H9 (cell line): ENCODE data around the gene MRPL27. TPM values are rescaled to one million over a fixed set of nuclear protein-coding genes. Genes with fewer than 3 reads are reported as not detected.

ENCODE experiments used
- DNase-seq: peaks from one replicate; pipeline ENCODE4 v3.0.0-alpha.2; 2017
- H2AFZ ChIP-seq: one replicate; pipeline ENCODE4 v1.6.1; 2013; ENCODE audit warnings: mild to moderate bottlenecking, low read length, control low read depth, moderate library complexity
- H2AK5ac ChIP-seq: 2 replicates; pipeline ENCODE4 v1.6.1; 2013; ENCODE audit warnings: low read length, control low read depth, mixed read lengths; ENCODE audit not compliant: insufficient read length
- H2BK120ac ChIP-seq: one replicate; pipeline ENCODE4 v1.6.1; 2013; ENCODE audit warnings: low read depth, mild to moderate bottlenecking, low read length, control low read depth, inconsistent platforms; ENCODE audit not compliant: poor library complexity, severe bottlenecking
- H2BK12ac ChIP-seq: 2 replicates; pipeline ENCODE4 v1.6.1; 2013; ENCODE audit warnings: low read length, control low read depth, mixed read lengths, low read depth; ENCODE audit not compliant: insufficient read length
- H2BK15ac ChIP-seq: 2 replicates; pipeline ENCODE4 v1.6.1; 2013; ENCODE audit warnings: low read depth, low read length, control low read depth
- H2BK20ac ChIP-seq: one replicate; pipeline ENCODE4 v1.6.1; 2013; ENCODE audit warnings: low read depth, mild to moderate bottlenecking, low read length, control low read depth, inconsistent platforms; ENCODE audit not compliant: poor library complexity, severe bottlenecking
- H2BK5ac ChIP-seq: 2 replicates; pipeline ENCODE4 v1.6.1; 2013; ENCODE audit warnings: low read length, control low read depth, mixed read lengths; ENCODE audit not compliant: insufficient read length
- H3K14ac ChIP-seq: 2 replicates; pipeline ENCODE4 v1.6.1; 2013; ENCODE audit warnings: low read length, control low read depth; ENCODE audit not compliant: insufficient read depth
- H3K18ac ChIP-seq: 2 replicates; pipeline ENCODE4 v1.6.1; 2013; ENCODE audit warnings: low read depth, mild to moderate bottlenecking, mixed read lengths, low read length, control low read depth; ENCODE audit not compliant: insufficient read length
- H3K23ac ChIP-seq: 2 replicates; pipeline ENCODE4 v1.6.1; 2013; ENCODE audit warnings: low read length, control low read depth, mixed read lengths, low read depth; ENCODE audit not compliant: insufficient read length
- H3K23me2 ChIP-seq: 2 replicates; pipeline ENCODE4 v1.6.1; 2013; ENCODE audit warnings: low read depth, mild to moderate bottlenecking, mixed read lengths, low read length, control low read depth; ENCODE audit not compliant: insufficient read length, poor library complexity, severe bottlenecking
- H3K27ac ChIP-seq: 2 replicates; pipeline ENCODE4 v1.5.1; 2013; ENCODE audit warnings: low read length, control low read depth, mixed read lengths, low read depth; ENCODE audit not compliant: insufficient read length
- H3K27me3 ChIP-seq: 2 replicates; pipeline ENCODE4 v1.6.1; 2013; ENCODE audit warnings: low read length, control low read depth, inconsistent platforms; ENCODE audit not compliant: insufficient read depth
- H3K4ac ChIP-seq: 2 replicates; pipeline ENCODE4 v1.6.1; 2013; ENCODE audit warnings: low read depth, mild to moderate bottlenecking, control low read depth, inconsistent platforms, low read length, moderate library complexity
- H3K4me1 ChIP-seq: 2 replicates; pipeline ENCODE4 v1.6.1; 2013; ENCODE audit warnings: low read length, control low read depth, inconsistent platforms; ENCODE audit not compliant: insufficient read depth
- H3K4me2 ChIP-seq: 2 replicates; pipeline ENCODE4 v1.6.1; 2013; ENCODE audit warnings: low read length, control low read depth, mixed read lengths; ENCODE audit not compliant: insufficient read length, insufficient read depth
- H3K56ac ChIP-seq: 2 replicates; pipeline ENCODE4 v1.6.1; 2013; ENCODE audit warnings: low read depth, mild to moderate bottlenecking, mixed read lengths, low read length, control low read depth; ENCODE audit not compliant: insufficient read length
- H3K79me1 ChIP-seq: 2 replicates; pipeline ENCODE4 v1.6.1; 2013; ENCODE audit warnings: low read depth, mild to moderate bottlenecking, moderate library complexity, low read length, control low read depth, inconsistent platforms; ENCODE audit not compliant: insufficient read depth, poor library complexity, severe bottlenecking
- H3K79me2 ChIP-seq: 2 replicates; pipeline ENCODE4 v1.6.1; 2013; ENCODE audit warnings: low read length, control low read depth, inconsistent platforms; ENCODE audit not compliant: insufficient read depth
- H3K9ac ChIP-seq: 2 replicates; pipeline ENCODE4 v1.6.1; 2013; ENCODE audit warnings: low read length, control low read depth, mixed read lengths; ENCODE audit not compliant: insufficient read length; ENCODE audit errors: extremely low read depth
- H3K9me3 ChIP-seq: one replicate; pipeline ENCODE4 v1.6.1; 2013; ENCODE audit warnings: low read depth, low read length, inconsistent platforms; ENCODE audit not compliant: control insufficient read depth
- H3T11ph ChIP-seq: one replicate; pipeline ENCODE4 v1.6.1; 2013; ENCODE audit warnings: mild to moderate bottlenecking, low read length, control low read depth, inconsistent platforms
- H4K20me1 ChIP-seq: one replicate; pipeline ENCODE4 v1.6.1; 2013; ENCODE audit not compliant: control insufficient read depth, insufficient read length, insufficient read depth
- H4K5ac ChIP-seq: 2 replicates; pipeline ENCODE4 v1.6.1; 2013; ENCODE audit warnings: low read depth, mild to moderate bottlenecking, mixed read lengths, low read length, control low read depth; ENCODE audit not compliant: insufficient read length
- H4K8ac ChIP-seq: replicated peaks from 2 replicates; pipeline ENCODE4 v1.6.1; 2013; ENCODE audit warnings: low read length, control low read depth, mixed read lengths, low read depth; ENCODE audit not compliant: insufficient read length
- H4K91ac ChIP-seq: 2 replicates; pipeline ENCODE4 v1.6.1; 2013; ENCODE audit warnings: low read depth, mild to moderate bottlenecking, moderate library complexity, mixed read lengths, low read length, control low read depth; ENCODE audit not compliant: insufficient read length
- H3K27ac Mint-ChIP-seq, 3 experiments: 2 replicates in 2 of 3; 3 replicates in 1 of 3; pipeline ENCODE4 v1.8.0; 2020 to 2021; ENCODE audit warnings: mixed read lengths in 3 of 3, mild to moderate bottlenecking in 1 of 3, moderate library complexity in 1 of 3
- H3K27me3 Mint-ChIP-seq: 2 replicates; pipeline ENCODE4 v1.8.0; 2021; ENCODE audit warnings: low read depth, mild to moderate bottlenecking, moderate library complexity, mixed read lengths
- H3K36me3 Mint-ChIP-seq, 3 experiments: 2 replicates in 2 of 3; 3 replicates in 1 of 3; pipeline ENCODE4 v1.8.0; 2020 to 2021; ENCODE audit warnings: low read depth in 3 of 3, mixed read lengths in 3 of 3; ENCODE audit not compliant: insufficient read depth in 1 of 3
- H3K4me1 Mint-ChIP-seq, 2 experiments: 2 replicates each; pipeline ENCODE4 v1.8.0; 2020; ENCODE audit warnings: mixed read lengths in 2 of 2
- H3K4me3 Mint-ChIP-seq, 2 experiments: 2 replicates in 1 of 2; 3 replicates in 1 of 2; pipeline ENCODE4 v1.8.0; 2020 to 2021; ENCODE audit warnings: mild to moderate bottlenecking in 2 of 2, mixed read lengths in 2 of 2, moderate library complexity in 1 of 2
- H3K9me3 Mint-ChIP-seq, 2 experiments: 2 replicates in 1 of 2; 3 replicates in 1 of 2; pipeline ENCODE4 v1.8.0; 2020; ENCODE audit warnings: mild to moderate bottlenecking in 2 of 2, mixed read lengths in 2 of 2, moderate library complexity in 1 of 2
- WGBS: extraction: QIAGEN DNeasy Blood & Tissue Kit; methylation state at CpG from one replicate; pipeline ENCODE4 v1.1.7; 2013; ENCODE audit warnings: missing lambda C conversion rate, low lambda C conversion rate, mixed read lengths; ENCODE audit not compliant: insufficient read length; ENCODE audit errors: extremely low coverage; 5-methylcytosine and 5-hydroxymethylcytosine counted together
- total RNA-seq: library from RNA; stranded (reverse); gene quantifications from 2 replicates; pipeline ENCODE4 v1.2.1, GENCODE V29; 2021
- TF ChIP-seq, protein P1 (sequence below): fragments of 200-600 bp; sonication (generic); conservative IDR thresholded peaks from 3 replicates; pipeline ENCODE4 v1.8.0; 2021; ENCODE audit warnings: antibody characterized with exemption, mild to moderate bottlenecking

Gene MRPL27
- total RNA-seq, 1 experiment from 2014 or later: 85.9 TPM

DNA sequence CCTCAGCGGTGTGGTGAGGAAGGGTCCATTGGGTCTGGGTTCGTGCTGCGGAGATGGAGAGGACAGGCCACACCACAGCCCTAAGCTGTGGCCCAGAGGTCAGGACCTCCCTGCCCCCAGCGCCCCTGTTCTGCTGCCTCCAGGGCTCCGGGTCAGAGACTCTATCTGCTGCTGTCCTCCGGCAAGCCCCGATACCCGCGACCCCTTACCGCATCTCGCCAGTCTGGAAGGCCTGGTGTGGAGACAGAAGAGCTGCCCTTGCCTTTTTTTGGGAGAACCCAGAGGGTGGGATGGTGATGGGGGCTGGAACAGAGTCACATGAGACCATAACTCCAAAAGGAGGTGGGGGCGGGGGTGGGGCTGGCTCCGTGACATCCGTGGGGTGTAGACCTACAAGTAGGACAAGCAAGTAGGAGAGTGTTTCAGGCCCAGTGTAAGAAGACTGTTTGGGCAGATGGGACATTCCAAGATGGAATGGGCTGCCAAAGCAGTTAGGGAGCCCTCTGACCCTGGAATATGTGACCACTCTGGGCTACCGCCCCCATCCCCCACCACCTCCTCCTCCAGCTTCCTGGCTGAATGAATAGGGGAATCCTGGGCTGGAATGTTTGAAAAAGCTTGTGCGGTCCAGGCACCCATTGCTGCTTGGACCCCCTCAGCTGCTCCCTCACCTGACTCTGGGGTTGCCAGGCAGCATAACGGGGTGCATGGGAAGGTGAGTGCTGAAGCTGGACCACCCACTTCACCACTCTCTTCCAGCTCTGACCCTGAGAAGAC lies 25.7 kb downstream of the MRPL27 start:
- Mint-ChIP-seq H3K27ac (peak overlapping the region in 2 of 3 experiments; percentile 55 to 96; a peak in 3 of 7 replicates), H3K4me1 (peaks cover 27 to 30% of the 10 kb centered on the region in 2 experiments), H3K9me3 (no peaks in the 10 kb centered on the region; a peak in 1 of 5 replicates), H3K27me3 (peaks cover 15% of the 10 kb centered on the region), H3K36me3 (peaks cover 5 to 8% (median 5%) of the 10 kb centered on the region in 3 experiments; a peak in 5 of 7 replicates), H3K4me3 (peak overlapping the region; percentile 94 to 96)
- Histone ChIP-seq H3K27ac (no peak overlapping the region), H3K14ac (no peak overlapping the region), H2AK5ac (no peak overlapping the region), H3K23me2 (peaks cover 9% of the 10 kb centered on the region), H4K20me1 (no peaks in the 10 kb centered on the region), H4K8ac (no peak overlapping the region), H2BK12ac (no peak overlapping the region), H3K9me3 (no peaks in the 10 kb centered on the region), H3K79me1 (no peaks in the 10 kb centered on the region), H2BK5ac (no peak overlapping the region), H3K4me1 (peaks cover 2% of the 10 kb centered on the region; the same call in 1 of the 2 replicates), H3K27me3 (no peaks in the 10 kb centered on the region; the same call in 1 of the 2 replicates), H2BK15ac (no peak overlapping the region), H3K79me2 (no peaks in the 10 kb centered on the region), H4K91ac (no peak overlapping the region), H3K4me2 (peak overlapping the region; percentile 66), H2BK120ac (no peak overlapping the region), H3K4ac (no peak overlapping the region), H4K5ac (no peak overlapping the region), H3T11ph (no peak overlapping the region), H2BK20ac (no peak overlapping the region), H3K56ac (no peak overlapping the region), H3K23ac (no peak overlapping the region), H2AFZ (no peak overlapping the region), H3K9ac (peak overlapping the region; percentile 14), H3K18ac (no peak overlapping the region)
- TF ChIP-seq, protein P1, sequence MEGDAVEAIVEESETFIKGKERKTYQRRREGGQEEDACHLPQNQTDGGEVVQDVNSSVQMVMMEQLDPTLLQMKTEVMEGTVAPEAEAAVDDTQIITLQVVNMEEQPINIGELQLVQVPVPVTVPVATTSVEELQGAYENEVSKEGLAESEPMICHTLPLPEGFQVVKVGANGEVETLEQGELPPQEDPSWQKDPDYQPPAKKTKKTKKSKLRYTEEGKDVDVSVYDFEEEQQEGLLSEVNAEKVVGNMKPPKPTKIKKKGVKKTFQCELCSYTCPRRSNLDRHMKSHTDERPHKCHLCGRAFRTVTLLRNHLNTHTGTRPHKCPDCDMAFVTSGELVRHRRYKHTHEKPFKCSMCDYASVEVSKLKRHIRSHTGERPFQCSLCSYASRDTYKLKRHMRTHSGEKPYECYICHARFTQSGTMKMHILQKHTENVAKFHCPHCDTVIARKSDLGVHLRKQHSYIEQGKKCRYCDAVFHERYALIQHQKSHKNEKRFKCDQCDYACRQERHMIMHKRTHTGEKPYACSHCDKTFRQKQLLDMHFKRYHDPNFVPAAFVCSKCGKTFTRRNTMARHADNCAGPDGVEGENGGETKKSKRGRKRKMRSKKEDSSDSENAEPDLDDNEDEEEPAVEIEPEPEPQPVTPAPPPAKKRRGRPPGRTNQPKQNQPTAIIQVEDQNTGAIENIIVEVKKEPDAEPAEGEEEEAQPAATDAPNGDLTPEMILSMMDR: no peak
- peak; percentile 62 for DNase-seq
- WGBS: no CpG with 5 or more reads among the region's 17 CpGs
